SK-N-SH treated with all-trans-retinoic acid at 6 μM for 48 hours (cell line): Measurements from ENCODE around the gene GPC3.

Experiments
- ATAC-seq: fragments of 200-7000 bp; cut with Tn5 transposase; 3 replicates; pipeline ENCODE4 v1.9.1; 2020; ENCODE audit warnings: mild to moderate bottlenecking, moderate library complexity
- ARNTL ChIP-seq: fragments of 450-650 bp; formaldehyde crosslinking; IDR thresholded peaks from 2 replicates; pipeline ENCODE4 v1.5.0; 2020; ENCODE audit warnings: low read depth, mild to moderate bottlenecking, moderate library complexity, borderline replicate concordance
- BACH2 ChIP-seq: fragments of 250-450 bp; sonication (Bioruptor Pico); IDR thresholded peaks from 2 replicates; pipeline ENCODE4 v1.9.0; 2021; ENCODE audit warnings: mild to moderate bottlenecking, borderline replicate concordance
- CREB5 ChIP-seq: fragments of 250-450 bp; sonication (Bioruptor Pico); IDR thresholded peaks from 2 replicates; pipeline ENCODE4 v1.5.1; 2020; ENCODE audit warnings: low read depth, mild to moderate bottlenecking, moderate library complexity
- CSDC2 ChIP-seq: fragments of 250-450 bp; sonication (Bioruptor Pico); IDR thresholded peaks from 2 replicates; pipeline ENCODE4 v1.5.0; 2020; ENCODE audit warnings: mild to moderate bottlenecking, moderate library complexity
- CSRNP3 ChIP-seq: fragments of 250-450 bp; sonication (Bioruptor Pico); IDR thresholded peaks from 2 replicates; pipeline ENCODE4 v1.5.1; 2021; ENCODE audit warnings: mild to moderate bottlenecking, moderate library complexity
- ESRRG ChIP-seq: fragments of 250-450 bp; sonication (Bioruptor Pico); IDR thresholded peaks from 2 replicates; pipeline ENCODE4 v1.6.1; 2021; ENCODE audit warnings: mild to moderate bottlenecking
- ISL1 ChIP-seq: fragments of 250-450 bp; sonication (Bioruptor Pico); IDR thresholded peaks from 2 replicates; pipeline ENCODE4 v2.1.2; 2022; ENCODE audit warnings: mild to moderate bottlenecking, moderate library complexity
- OSR1 ChIP-seq: fragments of 250-450 bp; sonication (Bioruptor Pico); IDR thresholded peaks from 2 replicates; pipeline ENCODE4 v1.8.0; 2022; ENCODE audit warnings: moderate library complexity, mild to moderate bottlenecking, inconsistent platforms
- PATZ1 ChIP-seq: fragments of 250-450 bp; sonication (Bioruptor Pico); IDR thresholded peaks from 2 replicates; pipeline ENCODE4 v1.8.0; 2020; ENCODE audit warnings: mild to moderate bottlenecking, moderate library complexity, borderline replicate concordance
- POU6F1 ChIP-seq: fragments of 250-450 bp; sonication (Bioruptor Pico); IDR thresholded peaks from 2 replicates; pipeline ENCODE4 v1.8.0; 2021; ENCODE audit warnings: low read depth, mild to moderate bottlenecking, moderate library complexity, borderline replicate concordance
- PPARA ChIP-seq: fragments of 250-450 bp; sonication (Bioruptor Pico); IDR thresholded peaks from 2 replicates; pipeline ENCODE4 v1.5.0; 2020; ENCODE audit warnings: mild to moderate bottlenecking, borderline replicate concordance
- RARB ChIP-seq: fragments of 250-450 bp; sonication (Bioruptor Pico); IDR thresholded peaks from 2 replicates; pipeline ENCODE4 v1.8.0; 2021; ENCODE audit warnings: mild to moderate bottlenecking, moderate library complexity
- SNAI2 ChIP-seq: fragments of 250-450 bp; sonication (Bioruptor Pico); IDR thresholded peaks from 2 replicates; pipeline ENCODE4 v1.5.0; 2020; ENCODE audit warnings: mild to moderate bottlenecking, moderate library complexity
- TOX ChIP-seq: fragments of 250-450 bp; sonication (Bioruptor Pico); IDR thresholded peaks from 2 replicates; pipeline ENCODE4 v1.8.0; 2021; ENCODE audit warnings: mild to moderate bottlenecking, moderate library complexity, borderline replicate concordance
- TSHZ2 ChIP-seq: fragments of 250-450 bp; sonication (Bioruptor Pico); IDR thresholded peaks from 2 replicates; pipeline ENCODE4 v1.5.0; 2020; ENCODE audit warnings: mild to moderate bottlenecking, moderate library complexity
- ZC3H10 ChIP-seq: fragments of 250-450 bp; sonication (Bioruptor Pico); IDR thresholded peaks from 2 replicates; pipeline ENCODE4 v1.5.1; 2021; ENCODE audit warnings: mild to moderate bottlenecking, moderate library complexity
- ZFP3 ChIP-seq: fragments of 250-450 bp; sonication (Bioruptor Pico); IDR thresholded peaks from 2 replicates; pipeline ENCODE4 v1.5.0; 2020; ENCODE audit warnings: mild to moderate bottlenecking, moderate library complexity
- ZFP30 ChIP-seq: fragments of 450-650 bp; formaldehyde crosslinking; IDR thresholded peaks from 2 replicates; pipeline ENCODE4 v1.5.0; 2022; ENCODE audit warnings: mild to moderate bottlenecking, moderate library complexity
- ZNF565 ChIP-seq: fragments of 450-650 bp; formaldehyde crosslinking; conservative IDR thresholded peaks from 2 replicates; pipeline ENCODE4 v1.5.0; 2020; ENCODE audit warnings: low read depth, mild to moderate bottlenecking, moderate library complexity

Gene GPC3

GRCh38 chrX:133516686-133517085 is 468.7 kb downstream of the GPC3 start:
- ATAC-seq = no peak
- no peak for TF ChIP-seq ARNTL (CRISPR knock-in tag)
- TF ChIP-seq, all 23 proteins: peak for 0

- TF ChIP-seq BACH2 (CRISPR knock-in tag) = no peak
- TF ChIP-seq CSDC2 = no peak
- TF ChIP-seq TOX (CRISPR knock-in tag) = no peak
- no peak for TF ChIP-seq ESRRG
- no peak for TF ChIP-seq ZFP3 (CRISPR knock-in tag)
- TF ChIP-seq ZNF565 (CRISPR knock-in tag) = no peak
- TF ChIP-seq PATZ1 (CRISPR knock-in tag) = no peak
- no peak for TF ChIP-seq RARB (CRISPR knock-in tag)
- no peak for TF ChIP-seq ZFP30 (CRISPR knock-in tag)
- no peak for TF ChIP-seq PPARA
- TF ChIP-seq TSHZ2 (CRISPR knock-in tag) = no peak
- TF ChIP-seq OSR1 (CRISPR knock-in tag) = no peak
- no peak for TF ChIP-seq CREB5
- no peak for TF ChIP-seq SNAI2
- no peak for ATAC-seq
These were observed 470.9 kb downstream of the GPC3 start for GRCh38 chrX:133514486-133514885.

- no peak for ATAC-seq
- TF ChIP-seq PATZ1 (CRISPR knock-in tag) (no peak), CSDC2 (no peak), SNAI2 (no peak), ZC3H10 (CRISPR knock-in tag) (no peak), ISL1 (CRISPR knock-in tag) (no peak), TOX (CRISPR knock-in tag) (no peak), POU6F1 (CRISPR knock-in tag) (no peak), CSRNP3 (CRISPR knock-in tag) (no peak), ARNTL (CRISPR knock-in tag) (no peak)
These were observed 472.3 kb downstream of the GPC3 start for GRCh38 chrX:133513123-133513522.
